Stimulated activated CD8-positive, alpha-beta memory T cell treated with anti-CD3 and anti-CD28 coated beads, Interleukin-15, amount 100 ng/mL, for 1 hour (primary cell): ENCODE results near the gene PDXK.

Source experiments
- DNase-seq: peaks from one replicate; pipeline ENCODE4 v3.0.0-alpha.2; 2020; ENCODE audit warnings: low read depth

PDXK gene

GRCh38 chr21:43743947-43744346, 25.0 kb downstream of the PDXK start:
- no peak for DNase-seq

- no peak for DNase-seq
These were observed 25.8 kb downstream of the PDXK start for GRCh38 chr21:43744725-43745124.

- no peak for DNase-seq
These were observed 27.0 kb downstream of the PDXK start for GRCh38 chr21:43745772-43746517.

GRCh38 chr21:43748622-43749021, 29.7 kb downstream of the PDXK start:
- no peak for DNase-seq

GRCh38 chr21:43749651-43750262, 30.8 kb downstream of the PDXK start:
- no peak for DNase-seq

GRCh38 chr21:43750339-43751033, 31.6 kb downstream of the PDXK start:
- DNase-seq: no peak

GRCh38 chr21:43751955-43752591, 33.1 kb downstream of the PDXK start:
- no peak for DNase-seq

GRCh38 chr21:43752758-43753438, 34.0 kb downstream of the PDXK start:
- DNase-seq: no peak

GRCh38 chr21:43753439-43753799, 34.5 kb downstream of the PDXK start:
- no peak for DNase-seq

- no peak for DNase-seq
These were observed 36.2 kb downstream of the PDXK start for GRCh38 chr21:43754948-43755781.

GRCh38 chr21:43755820-43756594, 37.1 kb downstream of the PDXK start:
- no peak for DNase-seq

- DNase-seq: no peak
These were observed 38.7 kb downstream of the PDXK start for GRCh38 chr21:43757601-43758000.

GRCh38 chr21:43758111-43758641, 39.2 kb downstream of the PDXK start:
- no peak for DNase-seq

- DNase-seq: no peak
These were observed 39.9 kb downstream of the PDXK start for GRCh38 chr21:43758811-43759210.

- no peak for DNase-seq
These were observed 40.7 kb downstream of the PDXK start for GRCh38 chr21:43759651-43760050.

- no peak for DNase-seq
These were observed 41.5 kb downstream of the PDXK start for GRCh38 chr21:43760391-43760958.

- DNase-seq: no peak
These were observed 43.0 kb downstream of the PDXK start for GRCh38 chr21:43761886-43762285.

GRCh38 chr21:43762303-43763128, 43.6 kb downstream of the PDXK start:
- no peak for DNase-seq
